K562 (cell line): ENCODE data around the gene ENTREP3. TPM values are rescaled to one million over a fixed set of nuclear protein-coding genes. Genes with fewer than 3 reads are reported as not detected.

Source experiments
- ARNT ChIP-seq, 2 experiments: fragments of 450-650 bp; IDR thresholded peaks; 2 replicates each; pipeline ENCODE4 v1.6.1; 2016; ENCODE audit warnings: mild to moderate bottlenecking in 1 of 2
- FOXK2 ChIP-seq, 2 experiments: fragments of 450-650 bp; IDR thresholded peaks in 1 of 2; conservative IDR thresholded peaks in 1 of 2; 2 replicates each; pipeline ENCODE4 v1.6.1; 2016; ENCODE audit warnings: low read depth in 2 of 2, mild to moderate bottlenecking in 1 of 2
- MEIS2 ChIP-seq: fragments of 450-650 bp; IDR thresholded peaks from 2 replicates; pipeline ENCODE4 v1.6.1; 2014; ENCODE audit warnings: mild to moderate bottlenecking; ENCODE audit not compliant: partially characterized antibody
- NFE2 ChIP-seq: IDR thresholded peaks from 2 replicates; pipeline ENCODE4 v1.6.1; 2014; ENCODE audit warnings: antibody characterized with exemption, low read depth
- TBL1XR1 ChIP-seq, 2 experiments: IDR thresholded peaks; 2 replicates each; pipeline ENCODE4 v1.6.1; 2012; ENCODE audit warnings: improper control_type of control experiment in 2 of 2, low read length in 2 of 2, mild to moderate bottlenecking in 1 of 2
- polyA plus RNA-seq, 8 experiments: library from polyadenylated mRNA; depleted of rRNA in 4 of 8; stranded (reverse) in 5 of 8; unstranded in 3 of 8; fragments of >200 nt; fragmentation: Nextera tagmentation in 2 of 8; fragmentation: Illumina TruSeq in 1 of 8; extraction: Ambion mirVana in 2 of 8; extraction: Trizol in 1 of 8; gene quantifications; 2 replicates each; pipeline versions ENCODE4 v1.2.1 to v1.2.3, GENCODE V29; 2011 to 2014; ENCODE audit warnings: inconsistent platforms in 1 of 8, missing spikeins in 1 of 8
- total RNA-seq, 7 experiments: library from RNA; depleted of rRNA in 6 of 7; stranded (reverse); fragments of >200 nt in 6 of 7; fragmentation: Illumina TruSeq in 2 of 7; extraction: Trizol in 2 of 7; gene quantifications; 2 replicates each; pipeline versions ENCODE4 v1.2.1 to v1.2.3, GENCODE V29; 2011 to 2021; ENCODE audit warnings: low replicate concordance in 1 of 7
- TF ChIP-seq, protein P1 (sequence below): fragments of 250-450 bp; sonication (Bioruptor Pico); IDR thresholded peaks from 2 replicates; pipeline ENCODE4 v1.8.0; 2022; ENCODE audit warnings: moderate library complexity, mild to moderate bottlenecking, inconsistent platforms
- TF ChIP-seq, protein P2 (sequence below): sonication (generic); formaldehyde crosslinking; IDR thresholded peaks from 2 replicates; pipeline ENCODE4 v1.8.0; 2023; ENCODE audit warnings: mild to moderate bottlenecking, missing genetic modification reagents
- TF ChIP-seq, protein P3 (sequence below): IDR thresholded peaks from 2 replicates; pipeline ENCODE4 v1.6.1; 2011; ENCODE audit warnings: borderline replicate concordance, low read depth, mild to moderate bottlenecking, moderate library complexity, low read length; ENCODE audit not compliant: insufficient read depth, poor library complexity, severe bottlenecking
- TF ChIP-seq, protein P4 (sequence below): IDR thresholded peaks from 3 replicates; pipeline ENCODE4 v1.6.1; 2011; ENCODE audit warnings: borderline replicate concordance, mild to moderate bottlenecking, moderate library complexity; ENCODE audit not compliant: insufficient read length; ENCODE audit errors: extremely low read depth
- TF ChIP-seq, protein P5 (sequence below): fragments of 450-650 bp; formaldehyde crosslinking; IDR thresholded peaks from 2 replicates; pipeline ENCODE4 v1.4.0; 2020; ENCODE audit warnings: mild to moderate bottlenecking, moderate library complexity
- TF ChIP-seq, protein P6 (sequence below): fragments of 450-650 bp; conservative IDR thresholded peaks from 2 replicates; pipeline ENCODE4 v1.6.1; 2016; ENCODE audit warnings: missing genetic modification characterization, low read depth, mild to moderate bottlenecking, missing compliant biosample characterization, moderate library complexity
- TF ChIP-seq, protein P7 (sequence below): fragments of 450-650 bp; formaldehyde crosslinking; IDR thresholded peaks from 2 replicates; pipeline ENCODE4 v1.4.0; 2020; ENCODE audit warnings: mild to moderate bottlenecking, mixed read lengths

Gene ENTREP3
- total and polyA plus RNA-seq, 9 of the 15 experiments (the other 6 are each of a cell fraction or from before 2014, with no cell fraction given): 1.9 to 41.8 (median 5.9) TPM

DNA sequence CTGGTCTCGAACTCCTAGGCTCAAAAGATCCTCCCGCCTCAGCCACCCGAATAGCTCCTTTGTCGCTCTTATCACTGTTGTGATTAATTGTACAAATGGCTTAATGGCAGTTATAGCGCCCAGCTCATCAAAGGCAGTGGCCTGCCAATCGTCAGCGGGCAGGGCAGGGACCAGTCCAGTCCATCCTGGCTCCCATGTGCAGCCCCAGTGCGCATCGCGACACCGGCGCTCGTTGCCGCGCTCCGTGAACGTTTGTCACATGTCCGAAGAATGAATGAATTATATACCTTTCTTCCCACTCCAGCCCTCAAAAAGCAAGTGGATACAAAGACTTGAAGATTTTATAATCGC, 28.4 kb downstream of the ENTREP3 start (continued):
- TF ChIP-seq, protein P1, sequence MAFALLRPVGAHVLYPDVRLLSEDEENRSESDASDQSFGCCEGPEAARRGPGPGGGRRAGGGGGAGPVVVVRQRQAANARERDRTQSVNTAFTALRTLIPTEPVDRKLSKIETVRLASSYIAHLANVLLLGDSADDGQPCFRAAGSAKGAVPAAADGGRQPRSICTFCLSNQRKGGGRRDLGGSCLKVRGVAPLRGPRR (CRISPR knock-in tag): no peak
- peak; percentile 3 to 12; a peak in 2 of 4 replicates for TF ChIP-seq FOXK2 (conservative IDR thresholded peaks at IDR 0.05 in 1 of 2, IDR thresholded peaks at IDR 0.05 in 1 of 2; ENCODE audit: low read depth in 2 of 2)
- 0 out of 4 replicates have a peak, but pooled peaks of 1 of the 2 experiments have one; percentile 0 for TF ChIP-seq TBL1XR1 (IDR thresholded peaks at IDR 0.05; ENCODE audit: low read length in 2 of 2)
- TF ChIP-seq, protein P2, sequence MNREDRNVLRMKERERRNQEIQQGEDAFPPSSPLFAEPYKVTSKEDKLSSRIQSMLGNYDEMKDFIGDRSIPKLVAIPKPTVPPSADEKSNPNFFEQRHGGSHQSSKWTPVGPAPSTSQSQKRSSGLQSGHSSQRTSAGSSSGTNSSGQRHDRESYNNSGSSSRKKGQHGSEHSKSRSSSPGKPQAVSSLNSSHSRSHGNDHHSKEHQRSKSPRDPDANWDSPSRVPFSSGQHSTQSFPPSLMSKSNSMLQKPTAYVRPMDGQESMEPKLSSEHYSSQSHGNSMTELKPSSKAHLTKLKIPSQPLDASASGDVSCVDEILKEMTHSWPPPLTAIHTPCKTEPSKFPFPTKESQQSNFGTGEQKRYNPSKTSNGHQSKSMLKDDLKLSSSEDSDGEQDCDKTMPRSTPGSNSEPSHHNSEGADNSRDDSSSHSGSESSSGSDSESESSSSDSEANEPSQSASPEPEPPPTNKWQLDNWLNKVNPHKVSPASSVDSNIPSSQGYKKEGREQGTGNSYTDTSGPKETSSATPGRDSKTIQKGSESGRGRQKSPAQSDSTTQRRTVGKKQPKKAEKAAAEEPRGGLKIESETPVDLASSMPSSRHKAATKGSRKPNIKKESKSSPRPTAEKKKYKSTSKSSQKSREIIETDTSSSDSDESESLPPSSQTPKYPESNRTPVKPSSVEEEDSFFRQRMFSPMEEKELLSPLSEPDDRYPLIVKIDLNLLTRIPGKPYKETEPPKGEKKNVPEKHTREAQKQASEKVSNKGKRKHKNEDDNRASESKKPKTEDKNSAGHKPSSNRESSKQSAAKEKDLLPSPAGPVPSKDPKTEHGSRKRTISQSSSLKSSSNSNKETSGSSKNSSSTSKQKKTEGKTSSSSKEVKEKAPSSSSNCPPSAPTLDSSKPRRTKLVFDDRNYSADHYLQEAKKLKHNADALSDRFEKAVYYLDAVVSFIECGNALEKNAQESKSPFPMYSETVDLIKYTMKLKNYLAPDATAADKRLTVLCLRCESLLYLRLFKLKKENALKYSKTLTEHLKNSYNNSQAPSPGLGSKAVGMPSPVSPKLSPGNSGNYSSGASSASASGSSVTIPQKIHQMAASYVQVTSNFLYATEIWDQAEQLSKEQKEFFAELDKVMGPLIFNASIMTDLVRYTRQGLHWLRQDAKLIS (CRISPR knock-in tag): 0 out of 2 replicates have a peak, but pooled peaks have one; percentile 22
- peak; percentile 35 for TF ChIP-seq MEIS2
- TF ChIP-seq, protein P3, sequence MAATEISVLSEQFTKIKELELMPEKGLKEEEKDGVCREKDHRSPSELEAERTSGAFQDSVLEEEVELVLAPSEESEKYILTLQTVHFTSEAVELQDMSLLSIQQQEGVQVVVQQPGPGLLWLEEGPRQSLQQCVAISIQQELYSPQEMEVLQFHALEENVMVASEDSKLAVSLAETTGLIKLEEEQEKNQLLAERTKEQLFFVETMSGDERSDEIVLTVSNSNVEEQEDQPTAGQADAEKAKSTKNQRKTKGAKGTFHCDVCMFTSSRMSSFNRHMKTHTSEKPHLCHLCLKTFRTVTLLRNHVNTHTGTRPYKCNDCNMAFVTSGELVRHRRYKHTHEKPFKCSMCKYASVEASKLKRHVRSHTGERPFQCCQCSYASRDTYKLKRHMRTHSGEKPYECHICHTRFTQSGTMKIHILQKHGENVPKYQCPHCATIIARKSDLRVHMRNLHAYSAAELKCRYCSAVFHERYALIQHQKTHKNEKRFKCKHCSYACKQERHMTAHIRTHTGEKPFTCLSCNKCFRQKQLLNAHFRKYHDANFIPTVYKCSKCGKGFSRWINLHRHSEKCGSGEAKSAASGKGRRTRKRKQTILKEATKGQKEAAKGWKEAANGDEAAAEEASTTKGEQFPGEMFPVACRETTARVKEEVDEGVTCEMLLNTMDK: no peak
- TF ChIP-seq ARNT (IDR thresholded peaks at IDR 0.05): 0 out of 4 replicates have a peak, but pooled peaks of 1 of the 2 experiments have one; percentile 20
- TF ChIP-seq, protein P4, sequence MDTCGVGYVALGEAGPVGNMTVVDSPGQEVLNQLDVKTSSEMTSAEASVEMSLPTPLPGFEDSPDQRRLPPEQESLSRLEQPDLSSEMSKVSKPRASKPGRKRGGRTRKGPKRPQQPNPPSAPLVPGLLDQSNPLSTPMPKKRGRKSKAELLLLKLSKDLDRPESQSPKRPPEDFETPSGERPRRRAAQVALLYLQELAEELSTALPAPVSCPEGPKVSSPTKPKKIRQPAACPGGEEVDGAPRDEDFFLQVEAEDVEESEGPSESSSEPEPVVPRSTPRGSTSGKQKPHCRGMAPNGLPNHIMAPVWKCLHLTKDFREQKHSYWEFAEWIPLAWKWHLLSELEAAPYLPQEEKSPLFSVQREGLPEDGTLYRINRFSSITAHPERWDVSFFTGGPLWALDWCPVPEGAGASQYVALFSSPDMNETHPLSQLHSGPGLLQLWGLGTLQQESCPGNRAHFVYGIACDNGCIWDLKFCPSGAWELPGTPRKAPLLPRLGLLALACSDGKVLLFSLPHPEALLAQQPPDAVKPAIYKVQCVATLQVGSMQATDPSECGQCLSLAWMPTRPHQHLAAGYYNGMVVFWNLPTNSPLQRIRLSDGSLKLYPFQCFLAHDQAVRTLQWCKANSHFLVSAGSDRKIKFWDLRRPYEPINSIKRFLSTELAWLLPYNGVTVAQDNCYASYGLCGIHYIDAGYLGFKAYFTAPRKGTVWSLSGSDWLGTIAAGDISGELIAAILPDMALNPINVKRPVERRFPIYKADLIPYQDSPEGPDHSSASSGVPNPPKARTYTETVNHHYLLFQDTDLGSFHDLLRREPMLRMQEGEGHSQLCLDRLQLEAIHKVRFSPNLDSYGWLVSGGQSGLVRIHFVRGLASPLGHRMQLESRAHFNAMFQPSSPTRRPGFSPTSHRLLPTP: no peak
- TF ChIP-seq, protein P5, sequence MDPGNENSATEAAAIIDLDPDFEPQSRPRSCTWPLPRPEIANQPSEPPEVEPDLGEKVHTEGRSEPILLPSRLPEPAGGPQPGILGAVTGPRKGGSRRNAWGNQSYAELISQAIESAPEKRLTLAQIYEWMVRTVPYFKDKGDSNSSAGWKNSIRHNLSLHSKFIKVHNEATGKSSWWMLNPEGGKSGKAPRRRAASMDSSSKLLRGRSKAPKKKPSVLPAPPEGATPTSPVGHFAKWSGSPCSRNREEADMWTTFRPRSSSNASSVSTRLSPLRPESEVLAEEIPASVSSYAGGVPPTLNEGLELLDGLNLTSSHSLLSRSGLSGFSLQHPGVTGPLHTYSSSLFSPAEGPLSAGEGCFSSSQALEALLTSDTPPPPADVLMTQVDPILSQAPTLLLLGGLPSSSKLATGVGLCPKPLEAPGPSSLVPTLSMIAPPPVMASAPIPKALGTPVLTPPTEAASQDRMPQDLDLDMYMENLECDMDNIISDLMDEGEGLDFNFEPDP (CRISPR knock-in tag): no peak
- TF ChIP-seq NFE2: no peak
- TF ChIP-seq, protein P6, sequence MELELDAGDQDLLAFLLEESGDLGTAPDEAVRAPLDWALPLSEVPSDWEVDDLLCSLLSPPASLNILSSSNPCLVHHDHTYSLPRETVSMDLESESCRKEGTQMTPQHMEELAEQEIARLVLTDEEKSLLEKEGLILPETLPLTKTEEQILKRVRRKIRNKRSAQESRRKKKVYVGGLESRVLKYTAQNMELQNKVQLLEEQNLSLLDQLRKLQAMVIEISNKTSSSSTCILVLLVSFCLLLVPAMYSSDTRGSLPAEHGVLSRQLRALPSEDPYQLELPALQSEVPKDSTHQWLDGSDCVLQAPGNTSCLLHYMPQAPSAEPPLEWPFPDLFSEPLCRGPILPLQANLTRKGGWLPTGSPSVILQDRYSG (tag): no peak
- TF ChIP-seq, protein P7, sequence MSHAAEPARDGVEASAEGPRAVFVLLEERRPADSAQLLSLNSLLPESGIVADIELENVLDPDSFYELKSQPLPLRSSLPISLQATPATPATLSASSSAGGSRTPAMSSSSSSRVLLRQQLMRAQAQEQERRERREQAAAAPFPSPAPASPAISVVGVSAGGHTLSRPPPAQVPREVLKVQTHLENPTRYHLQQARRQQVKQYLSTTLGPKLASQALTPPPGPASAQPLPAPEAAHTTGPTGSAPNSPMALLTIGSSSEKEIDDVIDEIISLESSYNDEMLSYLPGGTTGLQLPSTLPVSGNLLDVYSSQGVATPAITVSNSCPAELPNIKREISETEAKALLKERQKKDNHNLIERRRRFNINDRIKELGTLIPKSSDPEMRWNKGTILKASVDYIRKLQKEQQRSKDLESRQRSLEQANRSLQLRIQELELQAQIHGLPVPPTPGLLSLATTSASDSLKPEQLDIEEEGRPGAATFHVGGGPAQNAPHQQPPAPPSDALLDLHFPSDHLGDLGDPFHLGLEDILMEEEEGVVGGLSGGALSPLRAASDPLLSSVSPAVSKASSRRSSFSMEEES: no peak
